Measurements from ENCODE around the gene HOXA11. TPM values are rescaled to one million over a fixed set of nuclear protein-coding genes. Genes with fewer than 3 reads are reported as not detected.
A peak's percentile ranks its signal among the peaks of the same experiment; 100 is the strongest.

HOXA11 gene
- total RNA-seq, 4 donors from 2014 or later, result 0.27 to 1.4 (median 1.0) TPM; not detected in 1

DNA sequence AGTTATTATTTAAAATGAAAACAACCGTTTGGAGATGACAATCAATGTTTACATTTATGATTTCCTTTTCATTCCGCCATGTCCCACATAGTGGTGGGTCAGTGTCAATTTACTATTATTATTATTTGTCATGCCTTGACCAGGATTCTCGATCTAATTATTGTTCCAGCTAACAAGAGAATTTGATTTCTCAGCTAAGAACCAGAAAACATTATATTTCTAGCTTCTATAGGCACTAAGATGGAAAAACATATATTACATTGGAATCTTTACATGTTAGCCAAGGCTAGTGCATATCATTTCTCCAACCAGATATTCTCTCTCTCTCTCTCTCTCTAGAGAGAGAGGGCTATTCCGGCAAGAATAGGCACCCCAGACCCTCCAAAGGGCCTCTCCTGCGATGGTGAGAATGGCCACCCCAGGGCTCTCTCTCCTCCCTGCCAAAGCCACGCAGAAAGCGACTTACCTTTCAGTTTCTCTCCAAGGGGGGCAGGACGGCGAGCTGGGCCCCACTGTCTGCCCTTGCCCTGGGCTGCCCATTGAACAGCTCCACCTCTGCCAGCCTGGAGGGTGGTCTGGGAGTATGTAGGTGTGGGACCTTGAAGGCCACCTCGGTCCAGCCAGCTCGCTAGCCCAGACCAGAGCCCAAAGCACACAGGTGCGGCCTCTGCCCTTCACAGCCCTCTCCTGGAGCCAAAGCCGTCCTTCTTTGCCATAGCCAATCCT, 35.0 kb downstream of the HOXA11 start:
- WGBS, 2 donors, result 26 to 28% methylated on average over 13 of the region's 13 CpGs
- TF ChIP-seq, protein P1, sequence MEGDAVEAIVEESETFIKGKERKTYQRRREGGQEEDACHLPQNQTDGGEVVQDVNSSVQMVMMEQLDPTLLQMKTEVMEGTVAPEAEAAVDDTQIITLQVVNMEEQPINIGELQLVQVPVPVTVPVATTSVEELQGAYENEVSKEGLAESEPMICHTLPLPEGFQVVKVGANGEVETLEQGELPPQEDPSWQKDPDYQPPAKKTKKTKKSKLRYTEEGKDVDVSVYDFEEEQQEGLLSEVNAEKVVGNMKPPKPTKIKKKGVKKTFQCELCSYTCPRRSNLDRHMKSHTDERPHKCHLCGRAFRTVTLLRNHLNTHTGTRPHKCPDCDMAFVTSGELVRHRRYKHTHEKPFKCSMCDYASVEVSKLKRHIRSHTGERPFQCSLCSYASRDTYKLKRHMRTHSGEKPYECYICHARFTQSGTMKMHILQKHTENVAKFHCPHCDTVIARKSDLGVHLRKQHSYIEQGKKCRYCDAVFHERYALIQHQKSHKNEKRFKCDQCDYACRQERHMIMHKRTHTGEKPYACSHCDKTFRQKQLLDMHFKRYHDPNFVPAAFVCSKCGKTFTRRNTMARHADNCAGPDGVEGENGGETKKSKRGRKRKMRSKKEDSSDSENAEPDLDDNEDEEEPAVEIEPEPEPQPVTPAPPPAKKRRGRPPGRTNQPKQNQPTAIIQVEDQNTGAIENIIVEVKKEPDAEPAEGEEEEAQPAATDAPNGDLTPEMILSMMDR (IDR thresholded peaks at IDR 0.05), result no peak
- no peak for TF ChIP-seq POLR2A (IDR thresholded peaks at IDR 0.05)
- H3K4me3 ChIP-seq (ENCODE audit: low read depth, poor library complexity, severe bottlenecking), result peak overlapping the region; percentile 33
- DNase-seq (ENCODE audit: low spot score in 2 of 2), result peak; percentile 20 to 86
- intact Hi-C loops (cut with DNase I; ENCODE audit: low total_unique reads), result loop anchor here (5.0 kb wide), 1 partner anchor 288 kb away; the partner anchor contains the start of gene SKAP2

DNA sequence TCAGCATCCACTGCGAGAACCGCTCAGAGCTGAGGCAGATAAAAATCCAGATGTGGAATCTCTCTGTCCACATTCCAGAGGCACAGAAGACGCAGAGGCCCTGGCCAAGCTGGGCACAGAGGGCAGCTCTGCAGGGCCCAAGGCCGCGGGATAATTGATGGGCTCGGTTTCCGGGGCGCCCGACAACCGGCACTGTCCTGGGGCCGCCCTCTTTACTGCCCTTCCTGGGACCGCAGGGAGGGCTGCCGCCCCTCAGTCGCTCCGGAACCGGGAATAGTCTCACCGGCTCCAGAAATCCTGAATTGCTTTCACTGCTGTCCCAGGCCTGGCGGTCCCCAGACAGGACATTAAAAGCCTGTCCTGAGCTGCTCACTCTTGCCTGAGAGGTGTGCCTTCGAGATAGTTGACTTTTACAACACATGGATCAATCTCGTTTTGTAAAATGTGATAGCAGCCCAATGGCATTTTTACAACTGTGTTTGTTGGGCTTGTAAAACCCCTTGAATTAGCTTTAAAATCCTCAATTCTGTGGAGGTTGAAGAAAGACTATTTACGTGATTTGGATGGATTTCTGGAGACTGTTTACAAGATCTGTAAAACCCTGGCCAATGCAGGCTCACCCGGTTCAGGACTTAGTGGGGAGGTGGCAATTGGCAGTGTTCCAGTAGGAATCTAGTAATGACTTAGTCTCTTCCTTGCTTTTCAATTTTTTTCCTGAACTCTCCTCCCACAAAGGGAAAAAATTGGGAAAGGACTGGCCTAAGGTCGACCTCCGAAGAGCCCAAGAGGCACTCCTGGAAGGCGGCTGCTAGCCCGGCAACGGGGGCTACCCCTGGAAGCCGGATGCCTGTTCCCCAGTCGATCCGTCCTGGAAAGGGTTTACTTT, 36.0 kb downstream of the HOXA11 start:
- intact Hi-C loops (cut with DNase I; ENCODE audit: low total_unique reads), result no loop called here
- H3K4me3 ChIP-seq (ENCODE audit: low read depth, poor library complexity, severe bottlenecking), result peak overlapping the region; percentile 13

DNA sequence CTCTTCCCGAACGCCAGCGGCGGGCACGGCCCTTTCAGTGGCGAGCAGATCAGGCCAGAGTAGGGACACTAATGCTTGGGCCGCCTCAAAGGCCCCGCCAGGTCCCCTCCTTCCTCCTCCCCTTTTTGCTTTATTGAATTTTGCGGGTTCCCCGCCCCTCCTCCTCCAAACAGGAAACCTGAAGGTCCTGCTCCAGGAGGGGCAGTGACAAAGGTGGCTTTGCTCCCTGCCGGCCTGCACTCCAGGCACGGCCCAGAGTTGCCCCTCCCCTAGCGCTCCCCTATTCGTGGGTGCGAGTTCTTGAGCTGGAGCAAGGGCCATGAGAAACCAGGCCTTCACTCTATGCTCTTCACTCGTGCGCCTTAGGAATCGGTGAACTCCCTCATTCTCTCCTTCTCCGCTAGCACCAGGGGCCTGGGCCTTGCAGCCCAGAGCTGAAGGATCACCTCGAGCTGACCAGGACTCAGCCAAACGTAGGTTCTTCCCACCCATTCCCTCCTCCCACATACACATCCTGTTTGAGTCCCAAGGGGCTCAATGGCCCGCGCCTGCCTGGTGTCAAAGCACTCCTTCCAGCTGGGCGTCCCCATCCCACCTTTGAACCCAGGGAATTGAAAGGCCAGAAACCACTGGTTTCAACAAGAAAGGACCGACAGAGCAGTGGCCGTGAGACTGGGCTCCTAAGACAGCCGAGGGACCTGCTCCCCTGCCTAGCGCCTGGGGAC, 36.8 kb downstream of the HOXA11 start:
- H3K4me3 ChIP-seq (ENCODE audit: low read depth, poor library complexity, severe bottlenecking), result peak overlapping the region; percentile 13
- peak; percentile 33 to 85 for DNase-seq (ENCODE audit: low spot score in 2 of 2)
- intact Hi-C loops (cut with DNase I; ENCODE audit: low total_unique reads), result no loop called here
- WGBS, 2 donors, result 15 to 19% methylated on average over 21 to 28 of the region's 28 CpGs
- TF ChIP-seq, protein P1 (IDR thresholded peaks at IDR 0.05), result no peak
- no peak for TF ChIP-seq POLR2A (IDR thresholded peaks at IDR 0.05)

More for the DNA sequence above, 36.0 kb downstream of the HOXA11 start:
- no peak for TF ChIP-seq POLR2A (IDR thresholded peaks at IDR 0.05)
- TF ChIP-seq, protein P1 (IDR thresholded peaks at IDR 0.05), result no peak
- 28 to 43% methylated on average over 25 to 30 of the region's 30 CpGs for WGBS, 2 donors
- peak in 1 of 2 donors; percentile 83 for DNase-seq (ENCODE audit: low spot score in 2 of 2)

DNA sequence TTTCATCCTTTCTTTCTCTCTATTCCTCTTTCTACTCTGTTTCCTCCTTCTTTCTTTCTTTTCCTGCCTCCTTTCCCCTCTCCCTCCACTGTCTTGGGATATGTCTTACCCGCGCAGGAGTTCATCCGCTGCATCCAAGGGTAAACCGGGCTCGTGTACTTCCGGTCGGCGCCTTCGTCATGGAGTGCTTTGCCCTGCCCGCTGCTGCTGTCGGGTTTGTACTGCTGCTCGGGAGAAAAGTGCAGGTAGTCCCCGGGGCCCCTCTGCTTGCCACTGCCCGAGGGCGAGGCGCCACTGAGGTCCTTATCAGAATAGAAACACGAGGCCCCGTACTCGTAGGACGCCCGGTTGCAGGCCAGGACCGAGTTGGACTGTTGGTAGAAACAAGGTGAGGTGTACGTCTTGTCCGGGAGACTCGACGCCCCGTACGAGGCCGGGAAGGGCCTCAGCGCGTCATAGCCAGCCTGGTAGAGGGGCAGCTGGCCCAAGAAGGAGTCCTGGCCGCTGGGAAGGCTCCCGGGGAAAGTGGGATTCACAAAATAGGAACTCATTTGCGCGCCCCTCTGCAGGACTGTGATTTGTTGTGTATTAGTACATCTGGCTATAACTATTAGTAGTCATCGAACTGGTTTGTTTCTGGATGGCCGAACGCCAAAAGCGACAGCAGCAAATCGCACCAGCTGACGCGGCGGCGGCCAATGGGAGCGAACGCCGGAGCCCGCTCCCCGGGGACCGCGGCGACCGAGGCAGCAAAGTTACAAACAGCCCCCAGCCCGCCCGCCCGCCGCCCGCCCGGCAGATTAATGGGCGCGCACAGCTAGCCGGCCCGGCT, 37.6 kb downstream of the HOXA11 start, which contains the start of gene HOXA6:
Gene HOXA6 (minus strand): TSS at position 576 of the 832 bp plus-strand sequence. CDS start 25 bp downstream, at position 551.
- 24 to 25% methylated on average over 42 to 44 of the region's 63 CpGs for WGBS, 2 donors
- TF ChIP-seq POLR2A (IDR thresholded peaks at IDR 0.05), result no peak
- TF ChIP-seq, protein P1 (IDR thresholded peaks at IDR 0.05), result no peak
- intact Hi-C loops (cut with DNase I; ENCODE audit: low total_unique reads), result no loop called here
- peak; percentile 74 to 92 for DNase-seq (ENCODE audit: low spot score in 2 of 2)
- H3K4me3 ChIP-seq (ENCODE audit: low read depth, poor library complexity, severe bottlenecking), result peak within 1 kb of the TSS; percentile 13
